Measurements from ENCODE around the gene UBR7. TPM values are rescaled to one million over a fixed set of nuclear protein-coding genes. Genes with fewer than 3 reads are reported as not detected.

The UBR7 gene
- total and polyA plus RNA-seq, 2 experiments from 2014 or later, result 12.4 to 45.3 TPM

DNA sequence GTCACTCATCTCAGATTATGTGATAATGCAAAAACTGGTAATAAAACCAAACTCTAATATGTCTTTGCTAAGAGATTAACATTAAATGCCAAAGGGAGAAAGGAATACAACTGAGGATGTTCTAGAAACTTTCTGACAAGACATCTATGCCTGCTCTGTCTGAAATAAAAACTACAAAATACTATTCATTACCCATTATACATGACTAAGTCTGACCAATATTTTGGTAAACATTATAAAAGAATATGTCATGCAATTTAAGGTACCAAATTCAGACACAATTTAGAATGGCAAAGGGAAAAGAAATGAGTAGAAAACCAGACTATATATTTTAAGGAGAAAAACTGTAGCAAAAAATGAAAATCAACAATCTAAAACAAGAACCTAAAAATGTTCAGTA lies 39.5 kb downstream of the UBR7 start:
- ATAC-seq, result no peak
- Histone ChIP-seq H3K9me2 (ENCODE audit: insufficient read depth) (no peaks in the 10 kb centered on the region), H3K27ac (ENCODE audit: low read depth) (no peak overlapping the region), H3F3A (replicated peaks; ENCODE audit: low read depth) (no peaks in the 10 kb centered on the region), H3K79me2 (replicated peaks; ENCODE audit: insufficient read depth) (no peaks in the 10 kb centered on the region), H3K4me3 (no peak overlapping the region), H3K36me3 (ENCODE audit: insufficient read depth) (peaks cover 18% of the 10 kb centered on the region), H2AFZ (no peak overlapping the region), H3K27me3 (ENCODE audit: insufficient read depth) (no peaks in the 10 kb centered on the region), H3K4me1 (ENCODE audit: insufficient read depth) (no peaks in the 10 kb centered on the region), H4K20me1 (replicated peaks; ENCODE audit: insufficient read depth) (no peaks in the 10 kb centered on the region), H3K4me2 (no peak overlapping the region)
- peaks cover 9% of the 10 kb centered on the region; the same call in 2 of the 3 replicates for H3K4me1 Mint-ChIP-seq
- no peak overlapping the region for H3K27ac Mint-ChIP-seq
- H3K36me3 Mint-ChIP-seq (ENCODE audit: low read depth), result peaks cover 30% of the 10 kb centered on the region
- no peak overlapping the region for H3K4me3 Mint-ChIP-seq
- TF ChIP-seq, protein P1, sequence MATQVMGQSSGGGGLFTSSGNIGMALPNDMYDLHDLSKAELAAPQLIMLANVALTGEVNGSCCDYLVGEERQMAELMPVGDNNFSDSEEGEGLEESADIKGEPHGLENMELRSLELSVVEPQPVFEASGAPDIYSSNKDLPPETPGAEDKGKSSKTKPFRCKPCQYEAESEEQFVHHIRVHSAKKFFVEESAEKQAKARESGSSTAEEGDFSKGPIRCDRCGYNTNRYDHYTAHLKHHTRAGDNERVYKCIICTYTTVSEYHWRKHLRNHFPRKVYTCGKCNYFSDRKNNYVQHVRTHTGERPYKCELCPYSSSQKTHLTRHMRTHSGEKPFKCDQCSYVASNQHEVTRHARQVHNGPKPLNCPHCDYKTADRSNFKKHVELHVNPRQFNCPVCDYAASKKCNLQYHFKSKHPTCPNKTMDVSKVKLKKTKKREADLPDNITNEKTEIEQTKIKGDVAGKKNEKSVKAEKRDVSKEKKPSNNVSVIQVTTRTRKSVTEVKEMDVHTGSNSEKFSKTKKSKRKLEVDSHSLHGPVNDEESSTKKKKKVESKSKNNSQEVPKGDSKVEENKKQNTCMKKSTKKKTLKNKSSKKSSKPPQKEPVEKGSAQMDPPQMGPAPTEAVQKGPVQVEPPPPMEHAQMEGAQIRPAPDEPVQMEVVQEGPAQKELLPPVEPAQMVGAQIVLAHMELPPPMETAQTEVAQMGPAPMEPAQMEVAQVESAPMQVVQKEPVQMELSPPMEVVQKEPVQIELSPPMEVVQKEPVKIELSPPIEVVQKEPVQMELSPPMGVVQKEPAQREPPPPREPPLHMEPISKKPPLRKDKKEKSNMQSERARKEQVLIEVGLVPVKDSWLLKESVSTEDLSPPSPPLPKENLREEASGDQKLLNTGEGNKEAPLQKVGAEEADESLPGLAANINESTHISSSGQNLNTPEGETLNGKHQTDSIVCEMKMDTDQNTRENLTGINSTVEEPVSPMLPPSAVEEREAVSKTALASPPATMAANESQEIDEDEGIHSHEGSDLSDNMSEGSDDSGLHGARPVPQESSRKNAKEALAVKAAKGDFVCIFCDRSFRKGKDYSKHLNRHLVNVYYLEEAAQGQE (IDR thresholded peaks at IDR 0.05; ENCODE audit: unreplicated experiment), result no peak
- TF ChIP-seq, protein P2, sequence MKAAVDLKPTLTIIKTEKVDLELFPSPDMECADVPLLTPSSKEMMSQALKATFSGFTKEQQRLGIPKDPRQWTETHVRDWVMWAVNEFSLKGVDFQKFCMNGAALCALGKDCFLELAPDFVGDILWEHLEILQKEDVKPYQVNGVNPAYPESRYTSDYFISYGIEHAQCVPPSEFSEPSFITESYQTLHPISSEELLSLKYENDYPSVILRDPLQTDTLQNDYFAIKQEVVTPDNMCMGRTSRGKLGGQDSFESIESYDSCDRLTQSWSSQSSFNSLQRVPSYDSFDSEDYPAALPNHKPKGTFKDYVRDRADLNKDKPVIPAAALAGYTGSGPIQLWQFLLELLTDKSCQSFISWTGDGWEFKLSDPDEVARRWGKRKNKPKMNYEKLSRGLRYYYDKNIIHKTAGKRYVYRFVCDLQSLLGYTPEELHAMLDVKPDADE (IDR thresholded peaks at IDR 0.05), result no peak
- TF ChIP-seq JUNB (IDR thresholded peaks at IDR 0.05; ENCODE audit: unreplicated experiment), result no peak
- no peak for TF ChIP-seq CREB1 (CRISPR knock-in tag; IDR thresholded peaks at IDR 0.05; ENCODE audit: low read depth)
- no peak for TF ChIP-seq STAT1 (IDR thresholded peaks at IDR 0.05; ENCODE audit: unreplicated experiment)
- TF ChIP-seq POLR2AphosphoS5 (IDR thresholded peaks at IDR 0.05; ENCODE audit: low read depth), result no peak
- TF ChIP-seq ZNF114 (CRISPR knock-in tag; IDR thresholded peaks at IDR 0.05), result no peak
- TF ChIP-seq EZH2 (IDR thresholded peaks at IDR 0.05; ENCODE audit: low read depth, unreplicated experiment), result no peak
- no peak for TF ChIP-seq NANOG (IDR thresholded peaks at IDR 0.05; ENCODE audit: borderline replicate concordance)
- TF ChIP-seq, protein P3, sequence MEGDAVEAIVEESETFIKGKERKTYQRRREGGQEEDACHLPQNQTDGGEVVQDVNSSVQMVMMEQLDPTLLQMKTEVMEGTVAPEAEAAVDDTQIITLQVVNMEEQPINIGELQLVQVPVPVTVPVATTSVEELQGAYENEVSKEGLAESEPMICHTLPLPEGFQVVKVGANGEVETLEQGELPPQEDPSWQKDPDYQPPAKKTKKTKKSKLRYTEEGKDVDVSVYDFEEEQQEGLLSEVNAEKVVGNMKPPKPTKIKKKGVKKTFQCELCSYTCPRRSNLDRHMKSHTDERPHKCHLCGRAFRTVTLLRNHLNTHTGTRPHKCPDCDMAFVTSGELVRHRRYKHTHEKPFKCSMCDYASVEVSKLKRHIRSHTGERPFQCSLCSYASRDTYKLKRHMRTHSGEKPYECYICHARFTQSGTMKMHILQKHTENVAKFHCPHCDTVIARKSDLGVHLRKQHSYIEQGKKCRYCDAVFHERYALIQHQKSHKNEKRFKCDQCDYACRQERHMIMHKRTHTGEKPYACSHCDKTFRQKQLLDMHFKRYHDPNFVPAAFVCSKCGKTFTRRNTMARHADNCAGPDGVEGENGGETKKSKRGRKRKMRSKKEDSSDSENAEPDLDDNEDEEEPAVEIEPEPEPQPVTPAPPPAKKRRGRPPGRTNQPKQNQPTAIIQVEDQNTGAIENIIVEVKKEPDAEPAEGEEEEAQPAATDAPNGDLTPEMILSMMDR (conservative IDR thresholded peaks at IDR 0.05; ENCODE audit: low read depth in 2 of 2), result no peak
- TF ChIP-seq, protein P4, sequence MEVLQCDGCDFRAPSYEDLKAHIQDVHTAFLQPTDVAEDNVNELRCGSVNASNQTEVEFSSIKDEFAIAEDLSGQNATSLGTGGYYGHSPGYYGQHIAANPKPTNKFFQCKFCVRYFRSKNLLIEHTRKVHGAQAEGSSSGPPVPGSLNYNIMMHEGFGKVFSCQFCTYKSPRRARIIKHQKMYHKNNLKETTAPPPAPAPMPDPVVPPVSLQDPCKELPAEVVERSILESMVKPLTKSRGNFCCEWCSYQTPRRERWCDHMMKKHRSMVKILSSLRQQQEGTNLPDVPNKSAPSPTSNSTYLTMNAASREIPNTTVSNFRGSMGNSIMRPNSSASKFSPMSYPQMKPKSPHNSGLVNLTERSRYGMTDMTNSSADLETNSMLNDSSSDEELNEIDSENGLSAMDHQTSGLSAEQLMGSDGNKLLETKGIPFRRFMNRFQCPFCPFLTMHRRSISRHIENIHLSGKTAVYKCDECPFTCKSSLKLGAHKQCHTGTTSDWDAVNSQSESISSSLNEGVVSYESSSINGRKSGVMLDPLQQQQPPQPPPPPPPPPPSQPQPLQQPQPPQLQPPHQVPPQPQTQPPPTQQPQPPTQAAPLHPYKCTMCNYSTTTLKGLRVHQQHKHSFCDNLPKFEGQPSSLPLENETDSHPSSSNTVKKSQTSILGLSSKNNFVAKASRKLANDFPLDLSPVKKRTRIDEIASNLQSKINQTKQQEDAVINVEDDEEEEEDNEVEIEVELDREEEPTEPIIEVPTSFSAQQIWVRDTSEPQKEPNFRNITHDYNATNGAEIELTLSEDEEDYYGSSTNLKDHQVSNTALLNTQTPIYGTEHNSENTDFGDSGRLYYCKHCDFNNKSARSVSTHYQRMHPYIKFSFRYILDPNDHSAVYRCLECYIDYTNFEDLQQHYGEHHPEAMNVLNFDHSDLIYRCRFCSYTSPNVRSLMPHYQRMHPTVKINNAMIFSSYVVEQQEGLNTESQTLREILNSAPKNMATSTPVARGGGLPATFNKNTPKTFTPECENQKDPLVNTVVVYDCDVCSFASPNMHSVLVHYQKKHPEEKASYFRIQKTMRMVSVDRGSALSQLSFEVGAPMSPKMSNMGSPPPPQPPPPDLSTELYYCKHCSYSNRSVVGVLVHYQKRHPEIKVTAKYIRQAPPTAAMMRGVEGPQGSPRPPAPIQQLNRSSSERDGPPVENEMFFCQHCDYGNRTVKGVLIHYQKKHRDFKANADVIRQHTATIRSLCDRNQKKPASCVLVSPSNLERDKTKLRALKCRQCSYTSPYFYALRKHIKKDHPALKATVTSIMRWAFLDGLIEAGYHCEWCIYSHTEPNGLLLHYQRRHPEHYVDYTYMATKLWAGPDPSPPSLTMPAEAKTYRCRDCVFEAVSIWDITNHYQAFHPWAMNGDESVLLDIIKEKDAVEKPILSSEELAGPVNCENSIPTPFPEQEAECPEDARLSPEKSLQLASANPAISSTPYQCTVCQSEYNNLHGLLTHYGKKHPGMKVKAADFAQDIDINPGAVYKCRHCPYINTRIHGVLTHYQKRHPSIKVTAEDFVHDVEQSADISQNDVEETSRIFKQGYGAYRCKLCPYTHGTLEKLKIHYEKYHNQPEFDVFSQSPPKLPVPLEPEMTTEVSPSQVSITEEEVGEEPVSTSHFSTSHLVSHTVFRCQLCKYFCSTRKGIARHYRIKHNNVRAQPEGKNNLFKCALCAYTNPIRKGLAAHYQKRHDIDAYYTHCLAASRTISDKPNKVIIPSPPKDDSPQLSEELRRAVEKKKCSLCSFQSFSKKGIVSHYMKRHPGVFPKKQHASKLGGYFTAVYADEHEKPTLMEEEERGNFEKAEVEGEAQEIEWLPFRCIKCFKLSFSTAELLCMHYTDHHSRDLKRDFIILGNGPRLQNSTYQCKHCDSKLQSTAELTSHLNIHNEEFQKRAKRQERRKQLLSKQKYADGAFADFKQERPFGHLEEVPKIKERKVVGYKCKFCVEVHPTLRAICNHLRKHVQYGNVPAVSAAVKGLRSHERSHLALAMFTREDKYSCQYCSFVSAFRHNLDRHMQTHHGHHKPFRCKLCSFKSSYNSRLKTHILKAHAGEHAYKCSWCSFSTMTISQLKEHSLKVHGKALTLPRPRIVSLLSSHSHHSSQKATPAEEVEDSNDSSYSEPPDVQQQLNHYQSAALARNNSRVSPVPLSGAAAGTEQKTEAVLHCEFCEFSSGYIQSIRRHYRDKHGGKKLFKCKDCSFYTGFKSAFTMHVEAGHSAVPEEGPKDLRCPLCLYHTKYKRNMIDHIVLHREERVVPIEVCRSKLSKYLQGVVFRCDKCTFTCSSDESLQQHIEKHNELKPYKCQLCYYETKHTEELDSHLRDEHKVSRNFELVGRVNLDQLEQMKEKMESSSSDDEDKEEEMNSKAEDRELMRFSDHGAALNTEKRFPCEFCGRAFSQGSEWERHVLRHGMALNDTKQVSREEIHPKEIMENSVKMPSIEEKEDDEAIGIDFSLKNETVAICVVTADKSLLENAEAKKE (CRISPR knock-in tag; IDR thresholded peaks at IDR 0.05), result no peak
- TF ChIP-seq ZNF331 (CRISPR knock-in tag; IDR thresholded peaks at IDR 0.05; ENCODE audit: low read depth), result no peak
- no peak for TF ChIP-seq EZH2phosphoT487 (IDR thresholded peaks at IDR 0.05; ENCODE audit: unreplicated experiment)
- H3K9me3 Mint-ChIP-seq, result no peaks in the 10 kb centered on the region
- DNase-seq (ENCODE audit: low spot score), result no peak
- peaks cover 2% of the 10 kb centered on the region for H3K27me3 Mint-ChIP-seq (ENCODE audit: insufficient read depth, low read depth, poor library complexity)

Measured in GM23338 (cell line).